Uterus (tissue), 4 donors: ENCODE results near the gene NEIL1. TPM values are rescaled to one million over a fixed set of nuclear protein-coding genes. Genes with fewer than 3 reads are reported as not detected.
"Not testable (repeated sequence)": the region's sequence is repeated elsewhere in the genome, so short reads cannot be mapped to it uniquely, and the experiment has no call there.

Source experiments
- DNase-seq, 2 donors: peaks; one replicate each; pipeline ENCODE4 v3.0.0-alpha.2; 2019 to 2020
- H3K27ac ChIP-seq, 2 donors: fragments of 200-600 bp; sonication (generic); 1 replicate in 1 of 2; 2 replicates in 1 of 2; pipeline ENCODE4 v1.5.1; 2016 to 2018
- H3K27me3 ChIP-seq, 2 donors: fragments of 200-600 bp; sonication (generic); one replicate each; pipeline ENCODE4 v1.5.1; 2018 to 2019; ENCODE audit warnings: control low read depth in 1 of 2
- H3K36me3 ChIP-seq, 2 donors: fragments of 200-600 bp; sonication (generic); one replicate each; pipeline ENCODE4 v1.5.1; 2019; ENCODE audit warnings: control low read depth in 1 of 2
- H3K4me1 ChIP-seq, 2 donors: fragments of 200-600 bp; sonication (generic); one replicate each; pipeline ENCODE4 v1.5.1; 2018 to 2019; ENCODE audit warnings: control low read depth in 1 of 2
- H3K4me3 ChIP-seq, 2 donors: fragments of 200-600 bp; sonication (generic); 1 replicate in 1 of 2; 2 replicates in 1 of 2; pipeline ENCODE4 v1.5.1; 2018 to 2019; ENCODE audit warnings: mild to moderate bottlenecking in 1 of 2
- H3K9me3 ChIP-seq, 2 donors: fragments of 200-600 bp; sonication (generic); one replicate each; pipeline ENCODE4 v1.5.1; 2019; ENCODE audit warnings: control low read depth in 1 of 2
- POLR2A ChIP-seq, 2 donors: fragments of 450-650 bp; IDR thresholded peaks; one replicate each; pipeline ENCODE4 v1.6.1; 2016; ENCODE audit warnings: antibody characterized with exemption in 2 of 2, mild to moderate bottlenecking in 1 of 2, moderate library complexity in 1 of 2
- intact Hi-C: fragments of 100-400 bp; cut with DNase I; formaldehyde crosslinking; loops from one replicate; pipeline ENCODE4 v1.15.1; 2023; ENCODE audit warnings: low total_unique reads
- total RNA-seq, 4 donors: library from RNA; depleted of rRNA in 3 of 4; stranded (reverse); fragments of >200 nt in 3 of 4; gene quantifications; one replicate each; pipeline versions ENCODE4 v1.1.0 to v1.2.4, GENCODE V29; 2014 to 2023
- TF ChIP-seq, protein P1 (sequence below), 4 experiments: fragments of 200-600 bp in 2 of 4; fragments of 450-650 bp in 2 of 4; sonication (generic) in 2 of 4; IDR thresholded peaks; one replicate each; pipeline ENCODE4 v1.5.1; 2016 to 2019; ENCODE audit warnings: antibody characterized with exemption in 4 of 4, mild to moderate bottlenecking in 2 of 4, moderate library complexity in 1 of 4
- donor health status: DM: yes; HTN: yes; CAD: no.

NEIL1 gene
- total RNA-seq, 4 donors from 2014 or later: 6.5 to 155 (median 37.2) TPM

DNA sequence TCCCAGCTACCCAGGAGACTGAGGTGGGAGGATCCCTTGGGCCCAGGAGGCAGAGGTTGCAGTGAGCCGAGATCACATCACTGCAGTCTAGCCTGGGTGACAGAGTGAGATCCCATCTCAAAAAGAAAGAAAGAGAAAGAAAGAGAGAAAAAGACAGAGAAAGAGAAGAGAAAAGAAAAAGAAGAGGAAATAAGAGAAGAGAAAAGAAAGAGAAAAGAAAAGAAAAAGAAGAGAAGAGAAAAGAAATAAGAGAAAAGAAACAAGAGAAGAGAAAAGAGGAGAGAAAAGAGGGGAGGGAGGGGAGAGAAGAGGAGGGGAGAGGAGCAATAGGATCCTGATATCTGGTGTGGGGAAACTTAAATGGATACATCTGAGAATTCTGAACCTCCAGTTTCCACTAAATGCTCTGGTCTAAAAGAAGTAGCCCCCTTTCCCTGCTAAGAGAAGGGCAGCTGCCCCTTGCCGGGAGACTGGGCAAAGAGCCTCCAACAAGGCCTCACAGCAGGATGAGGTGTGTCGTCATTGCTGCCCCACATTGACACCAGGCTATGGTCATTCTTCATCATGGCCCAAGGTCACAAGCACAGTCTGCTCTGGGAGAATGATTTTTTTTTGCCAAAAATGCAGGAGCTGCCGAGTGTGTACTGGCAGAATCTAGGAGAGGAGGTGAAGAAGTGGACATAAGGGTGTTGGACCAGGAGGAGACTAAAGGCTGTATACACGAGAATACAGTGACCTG lies 32.1 kb upstream of the NEIL1 start:
- H3K4me3 ChIP-seq: no peak overlapping the region
- H3K9me3 ChIP-seq: no peaks in the 10 kb centered on the region
- DNase-seq: no peak
- H3K27me3 ChIP-seq: no peaks in the 10 kb centered on the region
- H3K27ac ChIP-seq: no peak overlapping the region
- TF ChIP-seq, protein P1, sequence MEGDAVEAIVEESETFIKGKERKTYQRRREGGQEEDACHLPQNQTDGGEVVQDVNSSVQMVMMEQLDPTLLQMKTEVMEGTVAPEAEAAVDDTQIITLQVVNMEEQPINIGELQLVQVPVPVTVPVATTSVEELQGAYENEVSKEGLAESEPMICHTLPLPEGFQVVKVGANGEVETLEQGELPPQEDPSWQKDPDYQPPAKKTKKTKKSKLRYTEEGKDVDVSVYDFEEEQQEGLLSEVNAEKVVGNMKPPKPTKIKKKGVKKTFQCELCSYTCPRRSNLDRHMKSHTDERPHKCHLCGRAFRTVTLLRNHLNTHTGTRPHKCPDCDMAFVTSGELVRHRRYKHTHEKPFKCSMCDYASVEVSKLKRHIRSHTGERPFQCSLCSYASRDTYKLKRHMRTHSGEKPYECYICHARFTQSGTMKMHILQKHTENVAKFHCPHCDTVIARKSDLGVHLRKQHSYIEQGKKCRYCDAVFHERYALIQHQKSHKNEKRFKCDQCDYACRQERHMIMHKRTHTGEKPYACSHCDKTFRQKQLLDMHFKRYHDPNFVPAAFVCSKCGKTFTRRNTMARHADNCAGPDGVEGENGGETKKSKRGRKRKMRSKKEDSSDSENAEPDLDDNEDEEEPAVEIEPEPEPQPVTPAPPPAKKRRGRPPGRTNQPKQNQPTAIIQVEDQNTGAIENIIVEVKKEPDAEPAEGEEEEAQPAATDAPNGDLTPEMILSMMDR (IDR thresholded peaks at IDR 0.05): no peak
- TF ChIP-seq POLR2A (IDR thresholded peaks at IDR 0.05): no peak
- no peaks in the 10 kb centered on the region for H3K4me1 ChIP-seq
- H3K36me3 ChIP-seq: no peaks in the 10 kb centered on the region
- intact Hi-C loops: no loop called here

DNA sequence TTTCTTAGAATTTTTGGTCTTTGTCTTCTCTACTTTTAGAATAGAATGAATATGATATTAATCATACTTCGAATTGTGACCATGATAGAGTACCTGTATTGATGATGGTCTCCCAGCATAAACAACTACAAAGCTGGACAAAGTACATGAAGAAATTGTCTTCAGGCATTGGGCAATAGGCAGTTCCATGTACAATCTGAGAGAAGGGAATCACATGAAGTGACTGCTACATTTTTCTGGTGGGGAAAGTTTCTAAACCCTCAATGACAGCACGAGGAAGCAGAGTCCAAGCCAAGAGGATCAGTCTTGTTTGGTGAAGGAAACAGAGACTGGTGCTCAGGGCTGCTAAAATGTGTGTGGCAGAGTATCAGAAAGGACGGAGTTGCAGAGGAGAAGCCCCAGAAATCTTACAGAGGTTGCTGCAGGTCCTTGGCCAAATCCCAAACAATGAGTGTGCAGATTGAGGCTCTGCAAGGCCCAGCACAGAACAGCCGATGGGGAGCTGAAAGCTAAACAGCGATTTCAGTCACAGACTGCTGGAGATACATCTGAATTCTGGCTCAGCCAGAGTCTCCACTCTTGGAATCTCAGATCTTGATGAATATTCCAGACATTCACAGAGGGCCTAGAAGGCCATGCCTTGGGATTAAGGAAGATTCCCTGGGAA lies 27.5 kb upstream of the NEIL1 start:
- H3K9me3 ChIP-seq, H3K4me1 ChIP-seq, H3K36me3 ChIP-seq, H3K27me3 ChIP-seq, DNase-seq, intact Hi-C loops, H3K4me3 ChIP-seq, H3K27ac ChIP-seq: not testable (repeated sequence)

DNA sequence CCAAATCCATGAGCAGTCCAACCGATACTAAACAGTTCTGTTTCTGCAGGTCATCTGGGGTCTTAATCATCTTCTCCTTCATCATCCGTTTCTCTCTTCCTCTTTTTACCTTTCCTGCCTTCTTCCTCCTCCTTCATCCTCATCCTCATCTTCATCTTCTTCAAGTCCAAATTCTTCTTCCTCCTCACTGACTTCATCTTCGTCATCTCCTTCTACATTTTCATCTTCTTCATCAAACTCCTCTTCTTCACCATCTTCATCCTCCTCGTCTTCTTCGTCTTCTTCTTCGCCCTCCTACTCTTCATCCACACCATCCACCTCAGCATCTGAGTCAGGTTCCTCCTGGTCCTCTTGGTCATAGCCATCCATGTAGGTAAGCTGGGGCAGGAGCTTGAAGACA lies 25.1 kb upstream of the NEIL1 start:
- intact Hi-C loops: no loop called here

DNA sequence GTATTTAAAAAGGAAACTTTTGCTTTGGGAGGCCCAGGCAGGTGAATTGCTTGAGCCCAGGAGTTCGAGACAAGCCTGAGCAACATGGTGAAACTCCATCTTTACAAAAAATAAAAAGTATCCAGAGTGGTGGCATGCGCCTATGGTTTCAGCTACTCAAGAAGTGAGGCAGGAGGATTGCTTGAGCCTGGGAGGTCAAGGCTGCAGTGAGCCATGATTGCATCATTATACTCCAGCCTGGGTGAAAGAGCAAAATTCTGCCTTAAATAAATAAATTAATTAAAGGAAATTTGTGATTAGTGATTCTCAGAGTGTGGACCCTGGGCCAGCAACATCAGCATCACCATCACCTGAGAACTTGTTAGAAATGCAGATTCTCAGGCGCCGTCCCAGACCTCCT lies 20.9 kb upstream of the NEIL1 start:
- Histone ChIP-seq H3K36me3 (no peaks in the 10 kb centered on the region), H3K9me3 (no peaks in the 10 kb centered on the region)
- intact Hi-C loops: no loop called here

More for the DNA sequence above, 25.1 kb upstream of the NEIL1 start:
- TF ChIP-seq POLR2A (IDR thresholded peaks at IDR 0.05): no peak
- TF ChIP-seq, protein P1 (IDR thresholded peaks at IDR 0.05): no peak
- Histone ChIP-seq H3K27me3 (no peaks in the 10 kb centered on the region), H3K36me3 (no peaks in the 10 kb centered on the region), H3K9me3 (no peaks in the 10 kb centered on the region), H3K27ac (no peak overlapping the region), H3K4me3 (no peak overlapping the region), H3K4me1 (no peaks in the 10 kb centered on the region)
- DNase-seq: no peak

DNA sequence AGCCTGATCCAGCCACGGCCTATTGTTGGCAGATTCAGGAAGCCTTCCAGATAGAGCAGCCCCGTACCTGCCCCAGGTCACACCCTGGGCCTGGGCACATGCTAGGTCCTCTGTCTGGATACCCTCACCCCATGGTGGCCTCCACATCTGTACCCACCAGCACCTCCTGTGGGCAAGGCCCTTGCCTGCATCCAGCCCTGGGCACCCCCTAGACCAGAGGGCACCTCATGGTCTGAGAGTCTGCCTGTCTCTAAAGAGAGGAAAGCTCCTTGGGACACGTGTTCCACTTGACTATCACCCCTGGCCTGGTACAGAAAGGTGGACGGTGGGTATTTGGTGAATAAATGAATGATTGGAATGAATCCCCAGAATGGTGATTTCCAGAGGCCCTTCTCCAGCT lies 19.8 kb upstream of the NEIL1 start:
- no peaks in the 10 kb centered on the region for H3K27me3 ChIP-seq
- H3K4me1 ChIP-seq: no peaks in the 10 kb centered on the region
- no peak overlapping the region for H3K27ac ChIP-seq
- no peak overlapping the region for H3K4me3 ChIP-seq
- TF ChIP-seq, protein P1 (IDR thresholded peaks at IDR 0.05): no peak
- no peak for TF ChIP-seq POLR2A (IDR thresholded peaks at IDR 0.05)
- H3K36me3 ChIP-seq: no peaks in the 10 kb centered on the region
- intact Hi-C loops: no loop called here
- no peak for DNase-seq
- H3K9me3 ChIP-seq: no peaks in the 10 kb centered on the region

More for the DNA sequence above, 20.9 kb upstream of the NEIL1 start:
- H3K27ac ChIP-seq: no peak overlapping the region
- no peak for DNase-seq
- H3K27me3 ChIP-seq: no peaks in the 10 kb centered on the region
- no peak overlapping the region for H3K4me3 ChIP-seq
- TF ChIP-seq, protein P1 (IDR thresholded peaks at IDR 0.05): no peak
- TF ChIP-seq POLR2A (IDR thresholded peaks at IDR 0.05): no peak
- H3K4me1 ChIP-seq: no peaks in the 10 kb centered on the region
